GM21528 (cell line): ENCODE measurements around the gene DNAH6.

Experiments
- ATAC-seq: cut with Tn5 transposase; IDR thresholded peaks from one replicate; pipeline ENCODE4 v1.9.1; 2021; ENCODE audit warnings: mild to moderate bottlenecking, moderate library complexity; ENCODE audit not compliant: unreplicated experiment, low FRiP score

DNAH6 gene

DNA sequence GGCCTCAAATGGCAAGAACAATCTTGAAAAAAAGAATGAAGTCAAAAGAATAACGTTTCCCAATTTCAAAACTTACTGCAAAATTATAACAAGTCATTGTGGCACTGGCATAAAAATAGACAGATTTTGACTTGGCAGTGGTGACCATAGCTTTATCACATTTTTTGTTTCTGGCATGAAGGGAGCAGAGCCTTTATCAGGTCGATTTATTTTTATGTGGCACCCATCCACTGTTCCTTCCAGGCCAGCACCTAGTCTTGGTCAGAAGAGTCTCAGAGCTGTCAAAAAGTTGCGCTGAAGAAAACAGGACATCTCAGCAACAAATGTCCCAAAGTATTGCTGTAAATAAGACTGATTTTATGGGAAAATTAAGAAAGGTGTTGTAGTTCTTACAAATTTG, 272.2 kb downstream of the DNAH6 start:
- ATAC-seq, result no peak

DNA sequence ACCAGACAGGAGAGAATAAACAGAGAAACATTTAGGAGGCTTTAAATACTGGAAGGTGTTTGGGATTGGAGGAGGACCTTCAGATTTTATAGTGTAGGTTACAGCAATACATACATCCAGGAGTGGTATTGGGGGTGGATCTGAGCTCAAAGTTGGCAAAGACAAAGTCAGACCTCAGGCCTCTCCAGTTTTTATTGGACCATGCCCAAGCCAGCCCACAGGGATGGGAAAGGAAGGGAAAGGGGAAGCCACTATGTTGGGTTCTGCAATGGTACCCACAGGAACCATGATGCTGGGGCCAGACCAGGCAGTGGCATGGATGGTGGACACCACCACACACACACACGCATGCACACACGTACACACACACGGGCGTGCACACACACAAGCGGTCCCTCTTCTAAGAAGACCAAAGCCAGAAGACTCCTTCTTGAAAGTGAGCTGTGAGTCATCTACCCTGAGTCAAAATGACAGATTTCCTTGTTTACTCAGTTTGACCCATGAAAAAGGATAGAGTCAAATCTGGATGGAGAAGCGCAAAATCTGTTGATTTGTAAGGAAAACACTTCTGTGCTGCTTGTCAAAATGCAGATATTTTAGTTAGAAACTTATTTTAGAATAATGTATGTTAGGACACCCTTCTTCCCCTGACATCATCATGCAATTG, 276.7 kb downstream of the DNAH6 start:
- ATAC-seq, result no peak

DNA sequence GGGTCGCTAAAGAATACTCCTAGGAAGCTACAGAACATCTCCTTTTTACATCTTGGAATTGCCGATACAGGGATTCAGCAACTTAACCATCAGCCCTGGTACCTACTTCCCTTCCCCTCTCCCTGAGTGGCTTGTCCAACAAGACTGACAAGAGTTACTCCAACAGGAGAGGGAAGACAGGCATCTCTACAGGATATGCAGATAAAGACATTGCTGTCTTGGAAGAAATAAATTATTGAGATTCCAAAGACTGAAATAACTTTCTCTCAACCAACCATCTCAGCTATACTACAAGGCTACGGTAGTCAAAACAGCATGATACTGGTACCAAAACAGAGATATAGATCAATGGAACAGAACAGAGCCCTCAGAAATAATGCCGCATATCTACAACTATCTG, 277.3 kb downstream of the DNAH6 start:
- ATAC-seq, result no peak

DNA sequence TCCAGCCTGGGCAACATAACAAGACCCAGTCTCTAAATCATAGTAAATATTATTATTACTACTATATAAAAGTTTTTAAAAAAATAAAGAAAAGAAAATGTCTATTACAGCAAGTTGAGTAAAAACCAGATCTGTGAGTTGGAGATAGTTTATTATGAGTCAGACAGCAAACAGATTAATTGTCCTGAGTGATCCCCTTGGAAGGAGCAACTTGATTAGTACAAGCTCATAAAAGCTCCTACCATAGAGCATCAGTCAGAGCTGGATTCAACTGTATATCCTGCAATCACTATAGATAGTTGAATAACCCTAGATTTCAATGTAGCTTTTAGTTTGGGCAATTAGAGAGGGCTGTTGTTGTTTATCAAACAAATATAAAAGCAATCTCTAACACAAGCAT, 280.5 kb downstream of the DNAH6 start:
- no peak for ATAC-seq

DNA sequence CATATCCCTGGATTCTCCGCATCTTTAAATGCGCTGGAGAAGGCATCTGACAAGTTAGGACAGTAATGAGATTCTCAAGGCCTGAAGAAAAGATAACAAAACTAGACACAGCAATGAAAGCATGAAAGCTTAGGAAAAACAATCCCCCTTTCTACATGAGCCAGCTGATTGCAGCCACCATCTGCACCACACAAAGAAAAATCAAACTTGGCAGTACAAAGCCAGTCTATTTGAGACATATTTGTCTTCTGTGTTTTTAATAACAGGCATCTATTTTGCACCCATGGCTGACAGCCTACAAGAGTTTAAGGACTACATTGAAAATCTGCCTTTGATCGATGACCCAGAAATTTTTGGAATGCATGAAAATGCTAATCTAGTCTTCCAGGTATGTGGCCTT, 281.0 kb downstream of the DNAH6 start:
- ATAC-seq, result no peak

DNA sequence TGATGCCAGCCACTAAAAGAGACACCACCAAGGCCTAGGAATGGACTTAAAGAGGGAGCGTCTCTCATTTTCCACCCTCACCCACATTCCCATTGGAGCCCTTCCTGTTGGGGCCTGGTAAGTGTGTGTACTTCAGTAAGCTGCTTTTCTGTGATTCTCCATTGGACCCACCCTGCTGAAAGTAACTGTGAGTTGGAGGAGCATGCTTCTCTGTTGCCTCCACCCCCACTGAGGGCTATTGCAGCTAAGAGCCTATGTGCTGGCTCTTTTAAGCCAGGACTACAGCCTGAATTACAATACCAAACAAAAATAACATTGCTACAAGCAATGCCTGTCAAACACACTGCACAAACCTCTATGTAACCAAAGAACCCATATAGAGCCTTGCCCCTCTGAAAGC, 283.5 kb downstream of the DNAH6 start:
- ATAC-seq, result no peak

DNA sequence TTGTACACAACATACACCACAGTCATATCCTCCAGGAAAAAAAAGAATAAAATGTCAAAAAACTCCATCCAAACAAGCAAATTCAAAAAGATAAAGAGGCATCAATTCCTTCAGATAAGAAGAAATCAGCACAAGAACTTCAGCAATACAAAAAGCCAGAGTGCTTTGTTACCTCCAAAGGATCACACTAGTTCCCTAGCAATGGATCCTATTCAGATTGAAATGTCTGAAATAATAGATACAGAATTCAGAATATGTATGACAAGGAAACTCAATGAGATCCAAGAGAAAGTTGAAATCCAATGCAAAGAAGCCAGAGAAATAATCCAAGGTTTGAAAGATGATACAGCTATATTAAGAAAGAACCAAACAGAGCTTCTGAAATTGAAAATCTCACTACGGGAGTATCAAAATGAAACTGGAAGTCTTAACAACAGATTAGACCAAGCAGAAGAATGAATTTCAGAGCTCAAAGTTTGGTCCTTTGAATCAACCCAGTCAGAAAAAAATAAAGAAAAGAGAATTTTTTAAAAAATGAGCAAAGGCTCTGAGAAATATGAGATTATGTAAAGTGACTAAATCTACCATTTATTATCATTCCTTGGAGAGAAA, 284.0 kb downstream of the DNAH6 start:
- peak; percentile 91 for ATAC-seq

DNA sequence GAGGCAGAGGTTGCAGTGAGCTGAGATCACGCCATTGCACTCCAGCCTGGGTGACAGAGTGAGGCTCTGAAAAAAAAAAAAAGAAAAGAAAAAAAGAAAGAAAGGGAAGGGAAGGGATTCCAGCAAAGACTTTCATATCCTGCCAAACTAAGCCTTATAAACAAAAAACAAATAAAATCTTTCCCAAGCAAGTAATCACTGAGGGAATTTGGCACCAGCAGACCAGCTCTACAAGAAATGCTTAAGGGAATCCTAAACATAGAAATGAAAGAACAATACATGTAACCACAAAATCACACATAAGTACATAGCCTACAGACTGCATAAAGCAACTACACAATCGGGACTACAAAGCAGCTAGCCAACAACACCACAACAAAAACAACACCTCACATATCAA, 285.5 kb downstream of the DNAH6 start:
- ATAC-seq, result no peak

DNA sequence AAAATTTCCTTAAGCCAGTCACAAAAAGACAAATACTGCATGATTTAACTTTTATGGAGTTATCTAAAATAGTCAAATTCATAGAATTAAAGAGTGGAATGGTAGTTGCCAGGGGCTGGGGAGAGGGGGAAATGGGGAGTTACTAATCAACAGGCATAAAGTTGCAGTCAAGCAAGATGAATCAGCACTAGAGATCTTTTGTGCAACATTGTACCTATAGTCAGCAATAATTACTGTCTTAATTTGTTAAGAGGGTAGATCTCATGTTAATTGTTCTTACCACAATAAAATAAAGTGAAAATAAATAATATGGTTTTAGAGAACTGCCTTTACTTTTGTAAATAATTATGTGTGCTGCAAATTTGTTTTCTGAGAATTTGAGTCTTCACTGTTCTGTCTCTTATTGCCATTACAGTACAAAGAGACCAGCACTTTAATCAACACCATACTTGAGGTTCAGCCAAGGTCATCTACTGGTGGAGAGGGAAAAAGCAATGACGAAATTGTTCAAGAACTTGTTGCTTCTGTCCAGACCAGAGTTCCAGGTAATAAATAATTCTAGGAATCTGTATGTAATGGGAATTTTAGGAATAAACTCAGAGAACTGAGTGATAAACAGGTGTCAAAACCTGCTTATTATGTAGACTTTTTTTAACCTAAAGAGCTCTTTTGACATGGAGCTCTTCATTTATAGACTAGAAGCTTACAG, 289.1 kb downstream of the DNAH6 start:
- ATAC-seq, result no peak

DNA sequence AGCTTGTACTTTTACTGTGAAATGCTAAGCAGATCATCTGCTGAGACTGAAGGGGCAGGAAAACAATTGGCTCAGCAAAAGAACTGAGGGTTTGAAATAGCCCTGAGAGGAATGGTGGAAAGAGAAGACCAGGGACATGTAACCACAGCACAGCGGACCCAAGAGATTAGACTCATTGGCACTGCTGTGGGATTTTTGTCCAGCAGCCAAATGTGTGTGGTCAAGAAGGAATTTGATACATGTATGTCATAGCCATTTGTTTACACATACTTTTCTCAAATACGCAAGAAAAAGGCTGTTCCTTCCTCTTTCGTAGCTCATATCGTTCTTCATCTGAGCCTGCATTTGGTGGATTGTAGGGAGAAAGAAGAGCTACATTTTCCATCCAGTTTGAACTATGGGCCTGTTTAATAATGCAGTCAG, 290.8 kb downstream of the DNAH6 start:
- no peak for ATAC-seq

DNA sequence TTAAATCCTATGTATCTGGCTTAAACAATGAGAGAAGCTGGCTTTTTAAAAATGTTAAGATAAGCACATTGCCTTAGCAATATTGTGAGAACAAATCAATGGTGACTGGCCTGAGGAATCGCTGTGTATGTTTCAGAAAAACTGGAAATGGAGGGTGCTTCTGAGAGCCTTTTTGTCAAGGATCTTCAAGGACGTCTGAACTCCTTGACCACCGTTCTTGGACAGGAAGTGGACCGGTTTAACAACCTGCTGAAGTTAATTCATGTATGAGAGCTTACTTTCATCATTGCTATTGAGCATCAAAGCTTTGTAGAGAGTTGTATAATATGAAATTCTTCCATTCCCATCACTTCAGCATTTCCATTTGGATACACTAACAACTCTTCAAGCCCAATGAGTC, 292.0 kb downstream of the DNAH6 start:
- no peak for ATAC-seq

DNA sequence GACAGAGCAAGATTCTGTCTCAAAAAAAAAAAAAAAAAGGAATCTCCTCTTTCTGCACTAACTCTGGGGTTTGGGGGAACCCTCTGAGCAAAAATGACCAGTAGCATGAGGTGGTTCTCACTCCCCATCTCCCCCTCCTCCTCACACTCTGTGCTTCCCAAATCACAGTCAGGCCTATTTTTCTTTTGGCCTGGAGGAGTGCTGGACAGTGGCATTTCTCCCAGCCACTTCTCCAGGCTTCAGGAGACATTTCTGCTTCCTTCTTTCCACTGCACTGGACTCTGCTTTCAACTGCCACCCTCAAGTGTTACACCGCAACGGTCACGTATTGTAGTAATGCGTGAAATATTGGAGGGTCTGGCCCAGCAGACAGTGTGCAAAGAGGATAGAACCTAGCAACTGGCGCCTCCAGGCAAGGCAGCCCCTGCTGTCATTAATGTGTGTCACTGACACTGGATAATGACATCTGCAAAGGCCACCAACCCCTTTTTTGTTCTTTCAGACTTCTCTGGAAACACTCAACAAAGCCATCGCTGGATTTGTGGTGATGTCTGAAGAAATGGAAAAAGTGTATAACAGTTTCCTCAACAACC, 295.6 kb downstream of the DNAH6 start:
- no peak for ATAC-seq

DNA sequence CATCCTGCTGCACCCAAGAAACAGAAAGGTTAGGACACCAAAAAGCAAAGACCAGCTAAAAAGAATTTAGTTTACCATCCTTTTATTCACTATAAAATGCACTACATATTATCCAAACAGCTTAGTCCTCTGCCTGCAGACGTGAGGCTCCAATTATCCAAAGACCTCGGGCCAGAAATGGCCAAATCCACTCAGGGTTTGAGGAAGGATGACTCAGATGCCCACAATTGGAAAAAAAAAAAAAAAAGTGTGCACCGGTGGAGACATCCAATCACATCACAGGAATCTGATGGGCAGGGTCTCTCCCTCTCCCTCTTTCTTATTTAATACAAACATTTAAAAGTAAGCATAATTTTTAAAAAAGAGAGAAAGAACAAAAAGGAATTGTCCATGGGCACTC, 298.8 kb downstream of the DNAH6 start:
- ATAC-seq, result no peak

DNA sequence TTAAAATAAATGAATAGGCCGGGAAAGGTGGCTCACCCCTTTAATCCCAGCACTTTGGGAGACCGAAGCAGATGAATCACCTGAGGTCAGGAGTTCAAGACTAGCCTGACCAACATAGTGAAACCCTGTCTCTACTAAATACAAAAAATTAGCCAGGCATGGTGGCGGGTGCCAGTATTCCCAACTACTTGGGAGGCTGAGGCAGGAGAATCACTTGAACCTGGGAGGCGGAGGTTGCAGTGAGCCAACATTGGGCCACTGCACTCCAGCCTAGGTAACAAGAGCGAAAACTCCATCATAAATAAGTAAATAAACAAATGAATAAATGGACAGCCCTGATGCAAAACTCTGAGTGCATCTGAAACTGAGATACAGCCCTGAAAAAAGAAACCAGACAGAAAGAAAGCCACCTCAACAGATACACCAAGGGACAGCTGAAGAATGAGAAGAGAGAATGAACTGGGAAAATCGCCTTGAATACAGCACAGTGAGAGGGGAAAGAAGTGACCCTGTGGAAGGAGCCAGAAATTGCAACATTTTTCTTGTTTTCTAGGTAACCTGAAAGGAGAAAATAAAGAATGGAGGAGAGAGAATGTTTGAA, 300.2 kb downstream of the DNAH6 start:
- peak; percentile 78 for ATAC-seq

DNA sequence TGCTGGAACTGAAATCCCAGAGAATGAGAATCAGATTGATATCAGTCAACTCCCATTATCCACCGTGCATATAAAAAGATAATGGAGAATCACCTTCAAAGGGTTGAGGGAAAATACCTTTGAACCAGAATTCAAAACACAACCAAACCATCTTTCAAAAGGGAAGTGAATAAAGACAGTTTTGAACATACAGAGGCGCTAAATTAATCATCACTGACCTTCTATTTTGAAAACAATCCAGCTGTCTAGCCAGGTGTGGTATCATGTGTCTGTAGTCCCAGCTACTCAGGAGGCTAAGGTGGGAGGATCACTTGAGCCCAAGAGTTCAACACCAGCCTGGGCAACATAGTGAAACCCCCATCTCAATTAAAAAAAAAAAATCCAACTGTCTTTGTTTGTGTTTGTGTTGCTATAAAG, 300.9 kb downstream of the DNAH6 start:
- peak; percentile 91 for ATAC-seq

DNA sequence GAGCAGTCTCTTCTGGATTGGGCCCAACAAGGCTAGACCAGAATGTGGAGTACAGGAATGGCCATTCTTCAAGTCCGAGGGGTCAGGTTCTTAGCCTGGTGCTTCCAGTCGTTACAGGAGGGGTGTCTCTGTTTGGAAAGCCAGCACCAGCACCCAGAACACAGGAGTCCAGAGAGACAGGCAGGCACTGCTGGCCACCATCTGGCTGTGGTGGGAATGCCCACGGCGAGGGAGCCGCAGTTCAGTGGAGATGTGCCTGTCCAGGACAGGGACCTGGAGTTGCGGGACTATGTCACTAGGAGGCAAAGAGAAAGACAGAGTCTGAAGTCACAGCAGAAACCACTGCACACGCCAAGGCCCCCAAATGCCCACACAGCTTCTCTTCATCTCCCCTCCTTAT, 305.5 kb downstream of the DNAH6 start:
- no peak for ATAC-seq

DNA sequence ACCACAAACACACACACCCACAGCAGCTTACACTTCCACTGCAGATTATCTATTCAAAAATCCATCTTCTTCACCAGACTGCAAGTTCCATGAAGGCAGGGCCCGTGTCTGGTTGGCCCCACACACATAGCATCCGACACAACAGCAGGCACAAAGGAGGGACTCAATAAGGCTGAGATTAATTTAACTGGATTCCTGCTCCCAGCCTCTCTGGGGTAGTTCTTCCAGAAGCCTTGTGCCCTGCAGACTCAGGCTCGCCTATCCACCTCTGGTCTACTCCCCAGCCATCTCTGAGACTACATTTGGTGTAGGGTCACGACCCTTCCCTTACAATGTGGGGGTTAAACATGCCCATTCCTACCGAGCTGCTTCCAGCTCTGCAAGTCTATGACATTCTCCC, 306.9 kb downstream of the DNAH6 start:
- no peak for ATAC-seq

DNA sequence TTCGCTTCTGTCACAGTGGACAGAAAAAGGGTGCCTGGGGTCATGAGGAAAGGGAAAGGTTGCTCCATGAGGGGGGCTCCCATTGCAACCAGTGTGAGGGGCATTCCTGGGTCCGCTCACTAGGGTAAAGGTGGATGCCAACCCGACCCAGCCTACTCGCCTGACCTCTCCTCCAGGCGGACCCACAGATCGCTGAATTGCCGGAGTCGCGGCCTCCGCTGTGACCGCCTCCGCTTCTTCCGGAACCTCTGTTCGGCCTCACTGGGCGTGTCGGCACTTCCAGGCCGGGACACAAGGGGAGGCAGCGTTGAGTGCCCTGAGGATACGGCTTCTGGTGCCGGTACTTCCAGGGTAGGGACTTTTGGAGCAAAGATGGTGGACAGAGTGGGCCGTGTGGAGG, 307.5 kb downstream of the DNAH6 start:
- ATAC-seq, result no peak

DNA sequence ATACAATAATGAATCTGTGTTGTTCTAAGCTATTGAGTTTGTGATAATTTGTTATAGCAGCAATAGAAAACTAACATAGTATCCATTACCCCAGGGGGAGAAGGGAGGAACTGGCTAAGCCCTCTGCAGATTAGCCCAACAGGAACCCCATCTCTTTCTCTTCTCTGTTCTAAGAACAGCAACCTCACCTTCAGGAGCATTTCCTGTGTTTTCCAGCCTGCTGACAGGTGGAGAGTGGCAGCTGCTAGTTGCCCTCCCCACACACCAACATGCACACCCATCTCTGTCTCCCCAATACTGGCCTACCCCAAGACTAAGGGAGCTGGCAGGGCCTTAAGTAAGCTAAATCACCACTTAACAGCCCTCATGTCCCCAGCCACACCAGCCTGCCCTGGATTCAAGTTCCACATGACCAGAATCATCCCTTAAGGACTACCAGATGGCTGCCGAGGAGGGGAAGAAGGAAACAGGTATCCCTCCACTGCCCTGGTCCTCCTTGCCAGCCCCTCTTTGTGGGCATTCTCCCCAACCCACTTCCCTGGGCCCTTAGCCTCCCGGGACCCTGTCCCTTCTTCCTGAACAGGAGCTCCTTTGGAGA, 311.8 kb downstream of the DNAH6 start:
- ATAC-seq, result no peak

DNA sequence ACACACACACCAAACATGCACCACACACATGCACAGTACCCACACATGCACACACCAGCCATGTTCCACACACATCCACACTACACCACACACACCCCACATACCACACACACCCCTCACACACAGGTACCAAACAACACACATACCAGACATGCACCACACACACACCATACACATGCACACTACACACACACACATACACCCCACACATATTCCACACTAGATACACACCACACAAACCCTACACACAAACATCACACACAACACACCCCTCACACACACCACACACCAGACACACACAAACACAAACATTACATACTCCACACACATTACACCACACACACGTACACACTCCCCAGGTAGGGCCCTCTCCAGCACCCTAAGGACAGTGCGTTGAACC, 313.4 kb downstream of the DNAH6 start:
- no peak for ATAC-seq

DNA sequence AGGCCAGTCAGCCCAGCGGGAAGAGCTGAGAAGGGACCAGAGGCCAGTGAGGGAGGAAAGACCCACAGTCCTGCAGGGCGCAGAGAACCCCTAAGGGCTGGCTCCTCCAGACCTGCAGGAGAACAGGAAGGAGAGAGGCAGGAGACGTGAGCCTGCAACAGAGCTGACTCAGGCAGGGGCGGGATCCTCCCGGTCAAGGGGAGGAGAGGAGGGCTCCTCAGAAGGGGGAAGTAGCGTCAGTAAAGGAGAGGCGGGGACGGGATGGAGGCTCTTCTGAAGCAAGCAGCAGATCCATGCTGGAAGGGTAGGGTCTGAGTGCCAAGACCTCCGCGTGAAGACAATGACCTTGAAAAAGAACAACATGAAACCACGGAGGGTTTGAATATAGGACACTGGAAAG, 313.8 kb downstream of the DNAH6 start:
- no peak for ATAC-seq
